Left lung (tissue), 10 donors: ENCODE measurements around the gene TMC8. TPM values are rescaled to one million over a fixed set of nuclear protein-coding genes. Genes with fewer than 3 reads are reported as not detected.

Source experiments
- ATAC-seq: fragments of 200-7000 bp; cut with Tn5 transposase; one replicate; pipeline ENCODE4 v1.9.1; 2020; ENCODE audit warnings: moderate library complexity
- DNase-seq, 4 donors: peaks; one replicate each; pipeline ENCODE4 v3.0.0-alpha.2; 2013 to 2020
- H3K27ac ChIP-seq, 2 donors: fragments of 200-600 bp; sonication (generic) in 1 of 2; one replicate each; pipeline versions ENCODE4 v1.5.0 to v1.8.0; 2020 to 2021
- H3K27me3 ChIP-seq, 2 donors: fragments of 200-600 bp; sonication (generic) in 1 of 2; one replicate each; pipeline versions ENCODE4 v1.5.0 to v1.8.0; 2020 to 2021
- H3K36me3 ChIP-seq, 2 donors: fragments of 200-600 bp; sonication (generic) in 1 of 2; one replicate each; pipeline versions ENCODE4 v1.5.0 to v1.8.0; 2020 to 2021
- H3K4me1 ChIP-seq, 2 donors: fragments of 200-600 bp; one replicate each; pipeline ENCODE4 v1.8.0; 2021
- H3K4me3 ChIP-seq, 2 donors: fragments of 200-600 bp; sonication (generic) in 1 of 2; one replicate each; pipeline versions ENCODE4 v1.5.0 to v1.8.0; 2020 to 2021; ENCODE audit warnings: mild to moderate bottlenecking in 1 of 2
- H3K9me3 ChIP-seq, 2 donors: fragments of 200-600 bp; sonication (generic) in 1 of 2; one replicate each; pipeline versions ENCODE4 v1.5.0 to v1.8.0; 2020 to 2021
- CTCF ChIP-seq, 2 donors: fragments of 200-600 bp; sonication (generic) in 1 of 2; IDR thresholded peaks; one replicate each; pipeline versions ENCODE4 v1.5.0 to v1.8.0; 2021; ENCODE audit warnings: antibody characterized with exemption in 2 of 2
- intact Hi-C, 2 donors: fragments of 100-400 bp; cut with DNase I; formaldehyde crosslinking; loops; one replicate each; pipeline versions ENCODE4 v1.11.2 to v1.14.2; 2022
- polyA plus RNA-seq, 6 donors: library from polyadenylated mRNA; unstranded; fragments of 120-200 nt; gene quantifications; one replicate each; pipeline ENCODE4 v1.2.1, GENCODE V29; 2013; ENCODE audit not compliant: insufficient read length in 6 of 6
- total RNA-seq, 2 donors: library from RNA; stranded (reverse); fragmentation: NEBNext Ultra II Directional; extraction: Animal tissue kit (Norgen Biotek cat#: 25700); gene quantifications; one replicate each; pipeline ENCODE4 v1.2.1, GENCODE V29; 2021
- donor health status: DM: no; HTN: yes; CAD: no.
- donor health status: DM: no; HTN: no; CAD: no.

TMC8 gene
- total and polyA plus RNA-seq, 8 donors = 4.1 to 37.3 (median 5.9) TPM

GRCh38 chr17:78088529-78088928 is 42.0 kb upstream of the TMC8 start:
- intact Hi-C loops = no loop called here
- no peak for TF ChIP-seq CTCF (IDR thresholded peaks at IDR 0.05)
- Histone ChIP-seq H3K27me3 (no peaks in the 10 kb centered on the region), H3K4me3 (no peak overlapping the region), H3K4me1 (peaks cover 0 to 11% of the 10 kb centered on the region in 2 donors), H3K36me3 (peaks cover 0 to 89% of the 10 kb centered on the region in 2 donors), H3K27ac (no peak overlapping the region), H3K9me3 (no peaks in the 10 kb centered on the region)
- no peak for ATAC-seq
- no peak for DNase-seq

GRCh38 chr17:78089576-78090281 is 40.8 kb upstream of the TMC8 start:
- intact Hi-C loops = no loop called here
- TF ChIP-seq CTCF (IDR thresholded peaks at IDR 0.05) = no peak
- ATAC-seq = peak; percentile 24
- Histone ChIP-seq H3K4me1 (peaks cover 0 to 11% of the 10 kb centered on the region in 2 donors), H3K36me3 (peaks cover 0 to 93% of the 10 kb centered on the region in 2 donors), H3K27ac (peak overlapping the region in 1 of 2 donors; percentile 15), H3K4me3 (no peak overlapping the region), H3K9me3 (no peaks in the 10 kb centered on the region), H3K27me3 (no peaks in the 10 kb centered on the region)
- DNase-seq = no peak

- H3K9me3 ChIP-seq = no peaks in the 10 kb centered on the region
- TF ChIP-seq CTCF (IDR thresholded peaks at IDR 0.05) = no peak
- H3K4me1 ChIP-seq = peaks cover 0 to 11% of the 10 kb centered on the region in 2 donors
- H3K36me3 ChIP-seq = peaks cover 0 to 100% of the 10 kb centered on the region in 2 donors
- intact Hi-C loops = no loop called here
- no peak for ATAC-seq
- H3K4me3 ChIP-seq = no peak overlapping the region
- no peak for DNase-seq
- no peaks in the 10 kb centered on the region for H3K27me3 ChIP-seq
- H3K27ac ChIP-seq = no peak overlapping the region
Measured at GRCh38 chr17:78092794-78093324, 37.7 kb upstream of the TMC8 start.

- Histone ChIP-seq H3K27me3 (no peaks in the 10 kb centered on the region), H3K36me3 (peaks cover 0 to 100% of the 10 kb centered on the region in 2 donors), H3K27ac (no peak overlapping the region), H3K4me1 (peaks cover 0 to under 1% of the 10 kb centered on the region in 2 donors), H3K4me3 (no peak overlapping the region), H3K9me3 (no peaks in the 10 kb centered on the region)
- intact Hi-C loops = no loop called here
- no peak for TF ChIP-seq CTCF (IDR thresholded peaks at IDR 0.05)
- DNase-seq = no peak
- ATAC-seq = no peak
Measured at GRCh38 chr17:78095035-78095434, 35.5 kb upstream of the TMC8 start.

GRCh38 chr17:78096093-78096492 is 34.5 kb upstream of the TMC8 start:
- Histone ChIP-seq H3K4me1 (no peaks in the 10 kb centered on the region), H3K9me3 (no peaks in the 10 kb centered on the region), H3K27ac (no peak overlapping the region), H3K27me3 (no peaks in the 10 kb centered on the region), H3K36me3 (peaks cover 0 to 95% of the 10 kb centered on the region in 2 donors), H3K4me3 (no peak overlapping the region)
- no peak for DNase-seq
- ATAC-seq = no peak
- intact Hi-C loops = no loop called here
- no peak for TF ChIP-seq CTCF (IDR thresholded peaks at IDR 0.05)
